ENCODE data around the gene PHKB. TPM values are rescaled to one million over a fixed set of nuclear protein-coding genes. Genes with fewer than 3 reads are reported as not detected.

Gene PHKB
- total RNA-seq, 1 donor from 2014 or later: 57.7 TPM

GRCh38 chr16:47724115-47724785 is 263.1 kb downstream of the PHKB start:
- Mint-ChIP-seq H3K4me3 (ENCODE audit: unreplicated experiment) (no peak overlapping the region), H3K36me3 (ENCODE audit: low read depth) (no peaks in the 10 kb centered on the region), H3K27ac (ENCODE audit: unreplicated experiment) (no peak overlapping the region), H3K4me1 (ENCODE audit: low read depth) (no peaks in the 10 kb centered on the region), H3K9me3 (ENCODE audit: low read depth) (no peaks in the 10 kb centered on the region), H3K27me3 (ENCODE audit: low read depth) (no peaks in the 10 kb centered on the region)
- no peak for DNase-seq (ENCODE audit: low spot score)
- TF ChIP-seq CTCF (IDR thresholded peaks at IDR 0.05): no peak

- DNase-seq (ENCODE audit: low spot score): no peak
- no peaks in the 10 kb centered on the region for H3K36me3 Mint-ChIP-seq (ENCODE audit: low read depth)
- no peaks in the 10 kb centered on the region for H3K9me3 Mint-ChIP-seq (ENCODE audit: low read depth)
- no peak overlapping the region for H3K27ac Mint-ChIP-seq (ENCODE audit: unreplicated experiment)
- no peaks in the 10 kb centered on the region for H3K4me1 Mint-ChIP-seq (ENCODE audit: low read depth)
- no peak overlapping the region for H3K4me3 Mint-ChIP-seq (ENCODE audit: unreplicated experiment)
- no peak for TF ChIP-seq CTCF (IDR thresholded peaks at IDR 0.05)
- no peaks in the 10 kb centered on the region for H3K27me3 Mint-ChIP-seq (ENCODE audit: low read depth)
Measured at GRCh38 chr16:47725188-47725695, 264.1 kb downstream of the PHKB start.

GRCh38 chr16:47726031-47726675 is 265.0 kb downstream of the PHKB start:
- TF ChIP-seq CTCF (IDR thresholded peaks at IDR 0.05): no peak
- H3K27me3 Mint-ChIP-seq (ENCODE audit: low read depth): no peaks in the 10 kb centered on the region
- peaks cover 9% of the 10 kb centered on the region for H3K4me1 Mint-ChIP-seq (ENCODE audit: low read depth)
- no peak overlapping the region for H3K27ac Mint-ChIP-seq (ENCODE audit: unreplicated experiment)
- no peaks in the 10 kb centered on the region for H3K36me3 Mint-ChIP-seq (ENCODE audit: low read depth)
- DNase-seq (ENCODE audit: low spot score): no peak
- H3K4me3 Mint-ChIP-seq (ENCODE audit: unreplicated experiment): no peak overlapping the region
- no peaks in the 10 kb centered on the region for H3K9me3 Mint-ChIP-seq (ENCODE audit: low read depth)

- peaks cover 4% of the 10 kb centered on the region for H3K9me3 Mint-ChIP-seq (ENCODE audit: low read depth)
Measured at GRCh38 chr16:47727131-47727530, 266.0 kb downstream of the PHKB start.

More at GRCh38 chr16:47727131-47727530, 266.0 kb downstream of the PHKB start:
- H3K4me3 Mint-ChIP-seq (ENCODE audit: unreplicated experiment): no peak overlapping the region
- H3K27me3 Mint-ChIP-seq (ENCODE audit: low read depth): no peaks in the 10 kb centered on the region
- DNase-seq (ENCODE audit: low spot score): no peak
- H3K4me1 Mint-ChIP-seq (ENCODE audit: low read depth): peaks cover 19% of the 10 kb centered on the region
- H3K27ac Mint-ChIP-seq (ENCODE audit: unreplicated experiment): no peak overlapping the region
- no peak for TF ChIP-seq CTCF (IDR thresholded peaks at IDR 0.05)
- H3K36me3 Mint-ChIP-seq (ENCODE audit: low read depth): no peaks in the 10 kb centered on the region
